ENCODE results near the gene ARMC9.
"Not testable (repeated sequence)": the region's sequence is repeated elsewhere in the genome, so short reads cannot be mapped to it uniquely, and the experiment has no call there.

Gene ARMC9

GRCh38 chr2:231176066-231176465, 22.4 kb upstream of the ARMC9 start:
- no peak for ATAC-seq
- TF ChIP-seq TCF4 (CRISPR knock-in tag; IDR thresholded peaks at IDR 0.05; ENCODE audit: borderline replicate concordance) = no peak
- no peak for TF ChIP-seq GLIS3 (CRISPR knock-in tag; IDR thresholded peaks at IDR 0.05)
- TF ChIP-seq OSR1 (CRISPR knock-in tag; IDR thresholded peaks at IDR 0.05) = no peak
- TF ChIP-seq PATZ1 (CRISPR knock-in tag; IDR thresholded peaks at IDR 0.05; ENCODE audit: borderline replicate concordance) = no peak
- TF ChIP-seq ZNF8 (CRISPR knock-in tag; IDR thresholded peaks at IDR 0.05) = no peak
- no peak for TF ChIP-seq ZNF565 (CRISPR knock-in tag; conservative IDR thresholded peaks at IDR 0.05; ENCODE audit: low read depth)
- TF ChIP-seq ISL1 (CRISPR knock-in tag; IDR thresholded peaks at IDR 0.05) = no peak
- no peak for TF ChIP-seq ZNF70 (CRISPR knock-in tag; IDR thresholded peaks at IDR 0.05)
- TF ChIP-seq ESRRG (CRISPR knock-in tag; IDR thresholded peaks at IDR 0.05) = no peak
- TF ChIP-seq ZC3H10 (CRISPR knock-in tag; IDR thresholded peaks at IDR 0.05) = no peak
- no peak for TF ChIP-seq BACH2 (CRISPR knock-in tag; IDR thresholded peaks at IDR 0.05; ENCODE audit: borderline replicate concordance)
- no peak for TF ChIP-seq POU6F1 (CRISPR knock-in tag; IDR thresholded peaks at IDR 0.05; ENCODE audit: borderline replicate concordance, low read depth)
- TF ChIP-seq CSRNP3 (CRISPR knock-in tag; IDR thresholded peaks at IDR 0.05) = no peak
- no peak for TF ChIP-seq RARB (CRISPR knock-in tag; IDR thresholded peaks at IDR 0.05)

GRCh38 chr2:231177156-231178025, 21.0 kb upstream of the ARMC9 start:
- no peak for ATAC-seq
- TF ChIP-seq PPARA (CRISPR knock-in tag; IDR thresholded peaks at IDR 0.05; ENCODE audit: borderline replicate concordance) (no peak), ZNF8 (CRISPR knock-in tag; IDR thresholded peaks at IDR 0.05) (no peak), ESRRG (CRISPR knock-in tag; IDR thresholded peaks at IDR 0.05) (no peak), ISL1 (CRISPR knock-in tag; IDR thresholded peaks at IDR 0.05) (no peak), SNAI2 (CRISPR knock-in tag; IDR thresholded peaks at IDR 0.05) (no peak), PATZ1 (CRISPR knock-in tag; IDR thresholded peaks at IDR 0.05; ENCODE audit: borderline replicate concordance) (no peak), TSHZ2 (CRISPR knock-in tag; IDR thresholded peaks at IDR 0.05) (no peak), BACH2 (CRISPR knock-in tag; IDR thresholded peaks at IDR 0.05; ENCODE audit: borderline replicate concordance) (no peak), RARB (CRISPR knock-in tag; IDR thresholded peaks at IDR 0.05) (no peak), TOX (CRISPR knock-in tag; IDR thresholded peaks at IDR 0.05; ENCODE audit: borderline replicate concordance) (no peak), CREB5 (CRISPR knock-in tag; IDR thresholded peaks at IDR 0.05; ENCODE audit: low read depth) (no peak), CSDC2 (CRISPR knock-in tag; IDR thresholded peaks at IDR 0.05) (no peak), ZC3H10 (CRISPR knock-in tag; IDR thresholded peaks at IDR 0.05) (no peak), ZNF565 (CRISPR knock-in tag; conservative IDR thresholded peaks at IDR 0.05; ENCODE audit: low read depth) (no peak), TCF4 (CRISPR knock-in tag; IDR thresholded peaks at IDR 0.05; ENCODE audit: borderline replicate concordance) (no peak)

GRCh38 chr2:231178805-231179204, 19.6 kb upstream of the ARMC9 start:
- not testable (repeated sequence) for ATAC-seq
